Fibroblast of the aortic adventitia (primary cell): ENCODE results near the gene RNF128. TPM values are rescaled to one million over a fixed set of nuclear protein-coding genes. Genes with fewer than 3 reads are reported as not detected.

Source experiments
- DNase-seq: peaks from one replicate; pipeline ENCODE4 v3.0.0-alpha.2; 2010; ENCODE audit warnings: low read depth
- H3K4me3 ChIP-seq: 2 replicates; pipeline ENCODE4 v1.5.1; 2011; ENCODE audit warnings: low read depth, mild to moderate bottlenecking, control low read depth, low read length, moderate library complexity
- CTCF ChIP-seq: IDR thresholded peaks from 2 replicates; pipeline ENCODE4 v1.5.1; 2011; ENCODE audit warnings: mild to moderate bottlenecking, low read length, control low read depth, inconsistent platforms; ENCODE audit not compliant: insufficient read depth
- total RNA-seq: library from RNA; depleted of rRNA; stranded (reverse); fragments of >200 nt; gene quantifications from 2 replicates; pipeline ENCODE4 v1.2.3, GENCODE V29; 2012; ENCODE audit warnings: low replicate concordance

Gene RNF128
- total RNA-seq: 0.82 and 12.6 TPM in 2 replicates

GRCh38 chrX:106726485-106727437, at the start of gene RNF128:
Gene RNF128, plus strand, starts transcription at chrX:106726701. Its CDS starts 213 bp downstream, at chrX:106726914.
- no peak for TF ChIP-seq CTCF
- H3K4me3 ChIP-seq: peak within 1 kb of the TSS; percentile 75
- DNase-seq: peak; percentile 40

GRCh38 chrX:106680716-106681115, 45.8 kb upstream of the RNF128 start:
- no peak for TF ChIP-seq CTCF

GRCh38 chrX:106684207-106684606, 42.3 kb upstream of the RNF128 start:
- no peak for TF ChIP-seq CTCF
- no peak overlapping the region for H3K4me3 ChIP-seq
- DNase-seq: no peak

More at GRCh38 chrX:106680716-106681115, 45.8 kb upstream of the RNF128 start:
- DNase-seq: no peak
- no peak overlapping the region for H3K4me3 ChIP-seq

GRCh38 chrX:106692425-106693065, 34.0 kb upstream of the RNF128 start:
- TF ChIP-seq CTCF: no peak
- H3K4me3 ChIP-seq: no peak overlapping the region
- no peak for DNase-seq

- TF ChIP-seq CTCF: no peak
- H3K4me3 ChIP-seq: no peak overlapping the region
- DNase-seq: no peak
Measured at GRCh38 chrX:106696502-106696901, 30.0 kb upstream of the RNF128 start.

- H3K4me3 ChIP-seq: no peak overlapping the region
- peak; percentile 49 for DNase-seq
- no peak for TF ChIP-seq CTCF
Measured at GRCh38 chrX:106698693-106699092, 27.8 kb upstream of the RNF128 start.
